T-cell (primary cell): ENCODE data around the gene ASAP3. TPM values are rescaled to one million over a fixed set of nuclear protein-coding genes. Genes with fewer than 3 reads are reported as not detected.
"Not testable (repeated sequence)": the region's sequence is repeated elsewhere in the genome, so short reads cannot be mapped to it uniquely, and the experiment has no call there.

Experiments
- ATAC-seq, 4 experiments: fragments of 200-7000 bp in 3 of 4; fragments of 150-1000 bp in 1 of 4; cut with Tn5 transposase; replicated peaks in 1 of 4; 1 replicate in 3 of 4; 2 replicates in 1 of 4; pipeline ENCODE4 v1.10.0; 2021; ENCODE audit warnings: moderate library complexity in 3 of 4, mild to moderate bottlenecking in 2 of 4, moderate number of reproducible peaks in 1 of 4
- CTCF ChIA-PET, 2 donors: fragments of 300-600 bp; sonication (Branson Sonifier 250); formaldehyde crosslinking; loops; one replicate each; lab custom pipeline; 2022; ENCODE audit warnings: antibody characterized with exemption in 2 of 2; lab: Charles Lee
- POLR2A ChIA-PET, 2 donors: fragments of 300-600 bp; sonication (Branson Sonifier 250); formaldehyde crosslinking; loops; one replicate each; lab custom pipeline; 2022; ENCODE audit warnings: antibody characterized with exemption in 2 of 2; lab: Charles Lee
- DNase-seq, 35 experiments: peaks; one replicate each; pipeline versions ENCODE4 v3.0.0 to v3.0.0-alpha.2; 2013 to 2023
- H3K27ac ChIP-seq: one replicate; pipeline ENCODE4 v1.5.1; 2013; ENCODE audit warnings: low read length
- H3K27me3 ChIP-seq, 2 experiments: replicated peaks in 1 of 2; 1 replicate in 1 of 2; 2 replicates in 1 of 2; pipeline versions ENCODE4 v1.6.1 to v1.7.0; 2013; ENCODE audit warnings: low read length in 1 of 2, mixed read lengths in 1 of 2; ENCODE audit not compliant: control insufficient read depth in 2 of 2, insufficient read depth in 2 of 2; ENCODE audit errors: extremely low read depth in 1 of 2
- H3K36me3 ChIP-seq, 2 donors: 1 replicate in 1 of 2; 2 replicates in 1 of 2; pipeline versions ENCODE4 v1.6.1 to v1.7.0; 2013; ENCODE audit warnings: low read length in 1 of 2; ENCODE audit not compliant: control insufficient read depth in 2 of 2, insufficient read depth in 1 of 2; ENCODE audit errors: extremely low read depth in 1 of 2
- H3K4me1 ChIP-seq, 2 experiments: 1 replicate in 1 of 2; 2 replicates in 1 of 2; pipeline versions ENCODE4 v1.6.1 to v1.7.0; 2013; ENCODE audit warnings: low read length in 2 of 2, mixed read lengths in 1 of 2; ENCODE audit not compliant: insufficient read depth in 2 of 2, control insufficient read depth in 1 of 2; ENCODE audit errors: extremely low read depth in 1 of 2
- H3K4me3 ChIP-seq, 2 donors: 1 replicate in 1 of 2; 2 replicates in 1 of 2; pipeline versions ENCODE4 v1.5.1 to v1.7.0; 2013; ENCODE audit warnings: mild to moderate bottlenecking in 2 of 2, low read length in 1 of 2, moderate library complexity in 1 of 2; ENCODE audit not compliant: control insufficient read depth in 1 of 2; ENCODE audit errors: extremely low read depth in 1 of 2
- H3K9me3 ChIP-seq: 2 replicates; pipeline ENCODE4 v1.7.0; 2013
- H3K27ac Mint-ChIP-seq, 2 donors: one replicate each; pipeline ENCODE4 v1.8.0; 2020 to 2021; ENCODE audit warnings: mild to moderate bottlenecking in 2 of 2, mixed read lengths in 2 of 2
- H3K27me3 Mint-ChIP-seq, 2 donors: one replicate each; pipeline ENCODE4 v1.8.0; 2021 to 2022; ENCODE audit warnings: mixed read lengths in 2 of 2
- H3K36me3 Mint-ChIP-seq: one replicate; pipeline ENCODE4 v1.8.0; 2021; ENCODE audit warnings: mixed read lengths
- H3K4me1 Mint-ChIP-seq, 3 donors: one replicate each; pipeline ENCODE4 v1.8.0; 2020 to 2022; ENCODE audit warnings: mixed read lengths in 3 of 3, mild to moderate bottlenecking in 1 of 3
- H3K4me3 Mint-ChIP-seq, 3 donors: one replicate each; pipeline ENCODE4 v1.8.0; 2020 to 2022; ENCODE audit warnings: mild to moderate bottlenecking in 3 of 3, mixed read lengths in 3 of 3, moderate library complexity in 3 of 3
- H3K9me3 Mint-ChIP-seq, 3 donors: one replicate each; pipeline ENCODE4 v1.8.0; 2020 to 2022; ENCODE audit warnings: mixed read lengths in 3 of 3
- WGBS: methylation state at CpG from one replicate; pipeline ENCODE4 v1.1.5; 2013; ENCODE audit warnings: missing lambda C conversion rate; ENCODE audit not compliant: insufficient coverage; 5-methylcytosine and 5-hydroxymethylcytosine counted together
- total RNA-seq, 35 experiments: library from RNA in 6 of 35; stranded (reverse) in 6 of 35; fragments of 120-200 nt in 1 of 35; gene quantifications; one replicate each; pipeline versions ENCODE4 v1.2.1 to v1.2.4 and lab custom pipeline; 2013 to 2026

The ASAP3 gene
- total RNA-seq, 5 donors from 2014 or later (not counting 1 experiment from before 2014, with no cell fraction given), result 1.2 to 2.8 (median 2.1) TPM

DNA sequence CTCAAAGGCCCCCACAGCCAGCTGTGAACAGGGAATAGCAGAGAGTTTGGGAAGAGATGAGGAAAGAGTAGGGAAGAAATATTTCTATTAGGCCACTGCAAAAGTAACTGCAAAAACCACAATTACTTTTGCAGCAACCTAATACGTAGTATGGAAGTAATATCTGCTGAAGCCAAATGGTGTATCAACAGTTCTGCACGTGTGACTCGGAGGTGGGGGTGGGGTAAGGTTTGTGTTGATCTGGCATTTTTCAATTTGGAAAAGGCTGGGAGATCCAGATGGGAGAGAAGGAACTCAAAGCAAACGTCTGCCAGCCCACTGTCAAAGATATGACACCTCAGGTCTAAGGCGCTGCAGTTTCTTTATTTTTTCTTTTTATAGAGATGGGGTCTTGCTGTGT, 103.3 kb downstream of the ASAP3 start:
- ATAC-seq (no peak), DNase-seq (no peak)
- H3K9me3 Mint-ChIP-seq, result no peaks in the 10 kb centered on the region
- Histone ChIP-seq H3K36me3 (no peaks in the 10 kb centered on the region), H3K27ac (no peak overlapping the region), H3K4me1 (no peaks in the 10 kb centered on the region), H3K27me3 (no peaks in the 10 kb centered on the region), H3K4me3 (no peak overlapping the region), H3K9me3 (no peaks in the 10 kb centered on the region)
- H3K27me3 Mint-ChIP-seq, result no peaks in the 10 kb centered on the region
- peaks cover 9% of the 10 kb centered on the region for H3K36me3 Mint-ChIP-seq
- no peaks in the 10 kb centered on the region for H3K4me1 Mint-ChIP-seq
- 89% methylated on average over 2 of the region's 5 CpGs for WGBS
- POLR2A ChIA-PET, result no interaction called here
- no peak overlapping the region for H3K4me3 Mint-ChIP-seq
- no peak overlapping the region for H3K27ac Mint-ChIP-seq
- CTCF ChIA-PET, result interaction anchor here in 1 of 2 donors (0.6 kb wide), 1 partner anchor 15 kb away, joined by 3 read pairs; no protein-coding TSS in a partner anchor

DNA sequence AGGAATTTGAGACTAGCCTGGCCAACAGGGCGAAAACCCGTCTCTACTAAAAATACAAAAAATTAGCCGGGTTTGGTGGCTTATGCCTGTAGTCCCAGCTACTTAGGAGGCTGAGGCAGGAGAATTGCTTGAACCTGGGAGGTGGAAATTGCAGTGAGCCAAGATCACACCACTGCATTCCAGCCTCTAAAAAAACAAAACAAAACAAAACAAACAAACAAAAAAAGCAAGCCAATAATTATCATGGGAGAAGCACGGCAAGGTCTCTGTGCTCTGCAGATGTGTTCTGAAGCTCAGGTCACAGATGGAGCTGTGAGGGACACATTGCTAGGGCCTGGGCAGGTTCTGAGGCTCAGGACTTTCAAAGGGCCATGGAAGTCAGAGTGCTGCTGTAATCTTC, 103.7 kb downstream of the ASAP3 start:
- H3K27ac ChIP-seq, DNase-seq, H3K4me1 Mint-ChIP-seq, H3K4me3 Mint-ChIP-seq, H3K27ac Mint-ChIP-seq, H3K36me3 ChIP-seq, H3K9me3 ChIP-seq, ATAC-seq, H3K27me3 ChIP-seq, H3K4me3 ChIP-seq, H3K9me3 Mint-ChIP-seq, H3K36me3 Mint-ChIP-seq, H3K4me1 ChIP-seq, POLR2A ChIA-PET, H3K27me3 Mint-ChIP-seq: not testable (repeated sequence)
- CTCF ChIA-PET, result interaction anchor here in 1 of 2 donors (0.6 kb wide), 1 partner anchor 14 kb away, joined by 3 read pairs; no protein-coding TSS in a partner anchor
- WGBS, result no CpG with 5 or more reads among the region's 4 CpGs

Other genes starting within 250 kb of the ASAP3 start
- 100 to 1,000 TPM in 4 of 5 donors, 10 to 100 TPM in 1; 98.2 to 122 (median 109) TPM for gene HNRNPR, start 139.9 kb downstream of the ASAP3 start, total RNA-seq
- 1 to 10 TPM; 4.6 to 9.8 (median 9.3) TPM for gene ZNF436, start 114.3 kb downstream of the ASAP3 start, total RNA-seq
- 10 to 100 TPM; 16.1 to 39.9 (median 32.4) TPM for gene TCEA3, start 59.4 kb downstream of the ASAP3 start, total RNA-seq
- gene E2F2, start 47.1 kb upstream of the ASAP3 start, total RNA-seq, result 1 to 10 TPM; 1.7 to 3.1 (median 2.5) TPM
- gene ID3, start 75.3 kb upstream of the ASAP3 start, total RNA-seq, result 10 to 100 TPM; 20.7 to 99.7 (median 81.3) TPM
- 1,000 to 10,000 TPM; 1,758 to 2,043 (median 1,921) TPM for gene RPL11, start 207.6 kb upstream of the ASAP3 start, total RNA-seq